WTC11 (cell line): Measurements from ENCODE around the gene TMEM141. TPM values are rescaled to one million over a fixed set of nuclear protein-coding genes. Genes with fewer than 3 reads are reported as not detected.

Source experiments
- ATAC-seq: fragments of 200-7000 bp; cut with Tn5 transposase; 2 replicates; pipeline ENCODE4 v1.10.0; 2021; ENCODE audit warnings: mild to moderate bottlenecking, moderate library complexity
- CTCF ChIA-PET: fragments of 300-600 bp; sonication (Branson Sonifier 250); formaldehyde crosslinking; loops from one replicate; lab custom pipeline; 2021; ENCODE audit warnings: antibody characterized with exemption; lab: Charles Lee
- POLR2A ChIA-PET: fragments of 350-600 bp; sonication (Branson Sonifier 250); formaldehyde crosslinking; loops from one replicate; lab custom pipeline; 2021; ENCODE audit warnings: antibody characterized with exemption; lab: Charles Lee
- DNase-seq: peaks from one replicate; pipeline ENCODE4 v3.0.0; 2021; ENCODE audit warnings: low spot score
- H3K27ac Mint-ChIP-seq: 2 replicates; pipeline ENCODE4 v1.8.0; 2021; ENCODE audit warnings: mixed read lengths
- H3K27me3 Mint-ChIP-seq: 2 replicates; pipeline ENCODE4 v1.8.0; 2021; ENCODE audit warnings: low read depth, mild to moderate bottlenecking, moderate library complexity, mixed read lengths
- H3K36me3 Mint-ChIP-seq: 2 replicates; pipeline ENCODE4 v1.8.0; 2021; ENCODE audit warnings: mixed read lengths
- H3K4me1 Mint-ChIP-seq: 2 replicates; pipeline ENCODE4 v1.8.0; 2022; ENCODE audit warnings: mixed read lengths
- H3K4me3 Mint-ChIP-seq: 2 replicates; pipeline ENCODE4 v1.8.0; 2021; ENCODE audit warnings: mild to moderate bottlenecking, moderate library complexity, mixed read lengths
- H3K9me3 Mint-ChIP-seq: 2 replicates; pipeline ENCODE4 v1.8.0; 2021; ENCODE audit warnings: mixed read lengths
- CREB1 ChIP-seq: sonication (generic); formaldehyde crosslinking; IDR thresholded peaks from 2 replicates; pipeline ENCODE4 v1.8.0; 2023; ENCODE audit warnings: mild to moderate bottlenecking, missing genetic modification reagents
- FOXK1 ChIP-seq: sonication (generic); formaldehyde crosslinking; IDR thresholded peaks from 2 replicates; pipeline ENCODE4 v1.8.0; 2022; ENCODE audit warnings: mild to moderate bottlenecking, moderate library complexity, missing genetic modification reagents
- HMGA2 ChIP-seq: fragments of 250-450 bp; sonication (Bioruptor Pico); IDR thresholded peaks from 2 replicates; pipeline ENCODE4 v1.4.0; 2021; ENCODE audit warnings: mild to moderate bottlenecking, moderate library complexity
- IRF2 ChIP-seq: sonication (generic); formaldehyde crosslinking; IDR thresholded peaks from 2 replicates; pipeline ENCODE4 v1.8.0; 2022; ENCODE audit warnings: low read depth, missing genetic modification reagents, borderline replicate concordance
- MYBL2 ChIP-seq: sonication (generic); formaldehyde crosslinking; IDR thresholded peaks from 2 replicates; pipeline ENCODE4 v1.8.1; 2023; ENCODE audit warnings: mild to moderate bottlenecking, moderate library complexity, missing genetic modification reagents
- NFYB ChIP-seq: sonication (generic); formaldehyde crosslinking; conservative IDR thresholded peaks from 2 replicates; pipeline ENCODE4 v1.8.0; 2022; ENCODE audit warnings: low read depth, missing genetic modification reagents
- NR1H2 ChIP-seq: sonication (generic); formaldehyde crosslinking; IDR thresholded peaks from 2 replicates; pipeline ENCODE4 v1.9.0; 2021; ENCODE audit warnings: mild to moderate bottlenecking, moderate library complexity, missing genetic modification reagents
- OVOL2 ChIP-seq: fragments of 250-450 bp; sonication (Bioruptor Pico); IDR thresholded peaks from 2 replicates; pipeline ENCODE4 v1.9.0; 2021; ENCODE audit warnings: mild to moderate bottlenecking, borderline replicate concordance
- PRRX2 ChIP-seq: fragments of 250-450 bp; sonication (Bioruptor Pico); IDR thresholded peaks from 2 replicates; pipeline ENCODE4 v1.8.0; 2021; ENCODE audit warnings: mild to moderate bottlenecking
- TEAD4 ChIP-seq: sonication (generic); formaldehyde crosslinking; IDR thresholded peaks from 2 replicates; pipeline ENCODE4 v1.8.0; 2022; ENCODE audit warnings: mild to moderate bottlenecking, missing genetic modification reagents
- total RNA-seq: library from RNA; stranded (reverse); gene quantifications from 3 replicates; pipeline ENCODE4 v1.2.3, GENCODE V29; 2021
- TF ChIP-seq, protein P1 (sequence below): sonication (generic); formaldehyde crosslinking; IDR thresholded peaks from 2 replicates; pipeline ENCODE4 v1.8.1; 2023; ENCODE audit warnings: mild to moderate bottlenecking, missing genetic modification reagents, borderline replicate concordance
- TF ChIP-seq, protein P2 (sequence below): sonication (generic); formaldehyde crosslinking; IDR thresholded peaks from 2 replicates; pipeline ENCODE4 v1.8.1; 2023; ENCODE audit warnings: mild to moderate bottlenecking, missing genetic modification reagents, moderate library complexity
- TF ChIP-seq, protein P3 (sequence below): sonication (generic); formaldehyde crosslinking; IDR thresholded peaks from 2 replicates; pipeline ENCODE4 v1.8.0; 2022; ENCODE audit warnings: mild to moderate bottlenecking, missing genetic modification reagents
- TF ChIP-seq, protein P4 (sequence below): sonication (generic); formaldehyde crosslinking; IDR thresholded peaks from 2 replicates; pipeline ENCODE4 v1.8.1; 2023; ENCODE audit warnings: mild to moderate bottlenecking, missing genetic modification reagents
- TF ChIP-seq, protein P5 (sequence below): sonication (generic); formaldehyde crosslinking; IDR thresholded peaks from 2 replicates; pipeline ENCODE4 v1.8.0; 2022; ENCODE audit warnings: mild to moderate bottlenecking, missing genetic modification reagents
- TF ChIP-seq, protein P6 (sequence below): sonication (generic); formaldehyde crosslinking; IDR thresholded peaks from 2 replicates; pipeline ENCODE4 v1.8.0; 2022; ENCODE audit warnings: missing genetic modification reagents
- TF ChIP-seq, protein P7 (sequence below): fragments of 250-450 bp; sonication (Bioruptor Pico); IDR thresholded peaks from 2 replicates; pipeline ENCODE4 v1.9.0; 2021; ENCODE audit warnings: moderate library complexity, mild to moderate bottlenecking, inconsistent platforms, borderline replicate concordance
- TF ChIP-seq, protein P8 (sequence below): sonication (generic); formaldehyde crosslinking; conservative IDR thresholded peaks from 2 replicates; pipeline ENCODE4 v1.8.1; 2022; ENCODE audit warnings: mild to moderate bottlenecking, missing genetic modification reagents
- TF ChIP-seq, protein P9 (sequence below): sonication (generic); formaldehyde crosslinking; IDR thresholded peaks from 2 replicates; pipeline ENCODE4 v1.8.0; 2023; ENCODE audit warnings: missing genetic modification reagents

TMEM141 gene
- total RNA-seq, 1 experiment from 2014 or later = 72.0 TPM

DNA sequence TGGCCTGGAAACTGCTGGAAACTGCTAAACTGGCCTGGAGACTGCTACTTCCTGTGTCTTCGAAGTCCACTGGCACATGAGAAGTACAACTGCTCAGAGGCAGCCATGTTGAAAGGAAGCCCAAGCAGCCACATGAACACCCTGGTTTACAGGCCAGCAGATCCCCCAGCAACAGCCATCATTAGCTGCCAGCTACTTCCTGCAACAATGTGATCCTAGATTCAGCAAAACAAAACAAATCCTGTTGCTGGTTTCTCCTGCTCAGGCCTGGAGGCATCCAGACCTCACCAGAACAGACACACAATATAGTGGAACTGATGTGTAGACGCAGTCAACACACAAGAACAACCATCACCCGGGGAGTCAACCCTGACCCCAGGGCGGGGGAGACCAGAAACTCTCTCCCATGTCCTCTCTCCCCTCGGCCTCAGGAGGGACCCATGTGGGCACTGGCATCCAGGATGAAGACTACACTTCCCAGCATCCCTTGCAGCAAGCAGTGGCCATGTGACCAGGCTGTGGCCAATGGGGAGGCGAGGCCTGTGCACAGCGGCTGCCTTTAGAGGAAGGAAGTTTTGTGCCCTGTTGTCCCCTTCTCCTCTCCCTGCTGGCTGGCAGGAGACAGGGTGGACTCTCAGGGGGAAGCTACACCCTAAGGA, 17.6 kb upstream of the TMEM141 start:
- peaks cover 21% of the 10 kb centered on the region for H3K9me3 Mint-ChIP-seq
- ChIA-PET CTCF (no interaction called here), POLR2A (no interaction called here)
- H3K4me1 Mint-ChIP-seq = peaks cover 5% of the 10 kb centered on the region; the same call in 1 of the 2 replicates
- ATAC-seq (peak; percentile 95), DNase-seq (peak; percentile 63)
- H3K27ac Mint-ChIP-seq = no peak overlapping the region
- no peak overlapping the region for H3K4me3 Mint-ChIP-seq
- peaks cover 11% of the 10 kb centered on the region for H3K36me3 Mint-ChIP-seq
- TF ChIP-seq, protein P1, sequence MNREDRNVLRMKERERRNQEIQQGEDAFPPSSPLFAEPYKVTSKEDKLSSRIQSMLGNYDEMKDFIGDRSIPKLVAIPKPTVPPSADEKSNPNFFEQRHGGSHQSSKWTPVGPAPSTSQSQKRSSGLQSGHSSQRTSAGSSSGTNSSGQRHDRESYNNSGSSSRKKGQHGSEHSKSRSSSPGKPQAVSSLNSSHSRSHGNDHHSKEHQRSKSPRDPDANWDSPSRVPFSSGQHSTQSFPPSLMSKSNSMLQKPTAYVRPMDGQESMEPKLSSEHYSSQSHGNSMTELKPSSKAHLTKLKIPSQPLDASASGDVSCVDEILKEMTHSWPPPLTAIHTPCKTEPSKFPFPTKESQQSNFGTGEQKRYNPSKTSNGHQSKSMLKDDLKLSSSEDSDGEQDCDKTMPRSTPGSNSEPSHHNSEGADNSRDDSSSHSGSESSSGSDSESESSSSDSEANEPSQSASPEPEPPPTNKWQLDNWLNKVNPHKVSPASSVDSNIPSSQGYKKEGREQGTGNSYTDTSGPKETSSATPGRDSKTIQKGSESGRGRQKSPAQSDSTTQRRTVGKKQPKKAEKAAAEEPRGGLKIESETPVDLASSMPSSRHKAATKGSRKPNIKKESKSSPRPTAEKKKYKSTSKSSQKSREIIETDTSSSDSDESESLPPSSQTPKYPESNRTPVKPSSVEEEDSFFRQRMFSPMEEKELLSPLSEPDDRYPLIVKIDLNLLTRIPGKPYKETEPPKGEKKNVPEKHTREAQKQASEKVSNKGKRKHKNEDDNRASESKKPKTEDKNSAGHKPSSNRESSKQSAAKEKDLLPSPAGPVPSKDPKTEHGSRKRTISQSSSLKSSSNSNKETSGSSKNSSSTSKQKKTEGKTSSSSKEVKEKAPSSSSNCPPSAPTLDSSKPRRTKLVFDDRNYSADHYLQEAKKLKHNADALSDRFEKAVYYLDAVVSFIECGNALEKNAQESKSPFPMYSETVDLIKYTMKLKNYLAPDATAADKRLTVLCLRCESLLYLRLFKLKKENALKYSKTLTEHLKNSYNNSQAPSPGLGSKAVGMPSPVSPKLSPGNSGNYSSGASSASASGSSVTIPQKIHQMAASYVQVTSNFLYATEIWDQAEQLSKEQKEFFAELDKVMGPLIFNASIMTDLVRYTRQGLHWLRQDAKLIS (CRISPR knock-in tag) = no peak
- no peak for TF ChIP-seq OVOL2 (CRISPR knock-in tag)
- TF ChIP-seq, protein P2, sequence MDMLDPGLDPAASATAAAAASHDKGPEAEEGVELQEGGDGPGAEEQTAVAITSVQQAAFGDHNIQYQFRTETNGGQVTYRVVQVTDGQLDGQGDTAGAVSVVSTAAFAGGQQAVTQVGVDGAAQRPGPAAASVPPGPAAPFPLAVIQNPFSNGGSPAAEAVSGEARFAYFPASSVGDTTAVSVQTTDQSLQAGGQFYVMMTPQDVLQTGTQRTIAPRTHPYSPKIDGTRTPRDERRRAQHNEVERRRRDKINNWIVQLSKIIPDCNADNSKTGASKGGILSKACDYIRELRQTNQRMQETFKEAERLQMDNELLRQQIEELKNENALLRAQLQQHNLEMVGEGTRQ = peak; percentile 98
- TF ChIP-seq, protein P3, sequence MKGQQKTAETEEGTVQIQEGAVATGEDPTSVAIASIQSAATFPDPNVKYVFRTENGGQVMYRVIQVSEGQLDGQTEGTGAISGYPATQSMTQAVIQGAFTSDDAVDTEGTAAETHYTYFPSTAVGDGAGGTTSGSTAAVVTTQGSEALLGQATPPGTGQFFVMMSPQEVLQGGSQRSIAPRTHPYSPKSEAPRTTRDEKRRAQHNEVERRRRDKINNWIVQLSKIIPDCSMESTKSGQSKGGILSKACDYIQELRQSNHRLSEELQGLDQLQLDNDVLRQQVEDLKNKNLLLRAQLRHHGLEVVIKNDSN (CRISPR knock-in tag) = peak; percentile 98
- TF ChIP-seq PRRX2 (CRISPR knock-in tag) = no peak
- TF ChIP-seq NFYB (CRISPR knock-in tag) = peak; percentile 92
- TF ChIP-seq MYBL2 (CRISPR knock-in tag) = no peak
- TF ChIP-seq, all 79 proteins: peak for 3
- peaks cover 20% of the 10 kb centered on the region for H3K27me3 Mint-ChIP-seq

DNA sequence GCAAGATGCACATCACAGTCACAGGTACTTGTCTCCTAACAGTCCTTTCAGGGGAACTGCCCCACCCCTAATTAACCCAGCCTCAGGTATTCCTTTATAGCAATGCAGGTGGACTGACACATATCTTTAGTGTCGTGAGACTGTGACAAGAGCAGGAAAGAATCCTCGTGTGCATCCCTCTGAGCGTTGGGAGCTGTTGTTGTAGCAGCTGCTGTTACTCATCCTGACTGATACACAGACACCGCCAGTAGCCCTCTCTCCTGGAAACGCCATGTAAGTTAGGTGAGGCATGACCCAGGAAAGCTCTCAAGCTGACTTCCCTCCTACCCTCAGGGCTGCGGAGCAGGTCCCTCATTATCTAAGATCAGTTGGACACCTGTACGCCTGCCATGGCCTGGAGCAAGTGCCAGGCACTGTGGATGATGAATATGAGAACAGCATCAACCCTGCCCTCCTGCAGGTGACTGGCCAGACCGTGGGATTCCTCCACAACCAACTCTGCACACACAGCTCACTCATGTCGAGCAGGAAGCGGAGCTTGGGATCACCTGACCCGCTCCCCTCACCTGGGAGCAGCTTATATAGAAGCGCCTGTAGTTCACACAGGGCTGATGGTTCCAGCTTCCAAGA, 16.6 kb upstream of the TMEM141 start:
- no peak overlapping the region for H3K4me3 Mint-ChIP-seq
- CTCF ChIA-PET = interaction anchor here (0.7 kb wide), 1 partner anchor 261 kb away, joined by 3 read pairs; no protein-coding TSS in a partner anchor
- H3K36me3 Mint-ChIP-seq = peaks cover 11% of the 10 kb centered on the region
- H3K27ac Mint-ChIP-seq = no peak overlapping the region
- POLR2A ChIA-PET = no interaction called here
- ATAC-seq = no peak
- DNase-seq = no peak
- TF ChIP-seq, protein P4, sequence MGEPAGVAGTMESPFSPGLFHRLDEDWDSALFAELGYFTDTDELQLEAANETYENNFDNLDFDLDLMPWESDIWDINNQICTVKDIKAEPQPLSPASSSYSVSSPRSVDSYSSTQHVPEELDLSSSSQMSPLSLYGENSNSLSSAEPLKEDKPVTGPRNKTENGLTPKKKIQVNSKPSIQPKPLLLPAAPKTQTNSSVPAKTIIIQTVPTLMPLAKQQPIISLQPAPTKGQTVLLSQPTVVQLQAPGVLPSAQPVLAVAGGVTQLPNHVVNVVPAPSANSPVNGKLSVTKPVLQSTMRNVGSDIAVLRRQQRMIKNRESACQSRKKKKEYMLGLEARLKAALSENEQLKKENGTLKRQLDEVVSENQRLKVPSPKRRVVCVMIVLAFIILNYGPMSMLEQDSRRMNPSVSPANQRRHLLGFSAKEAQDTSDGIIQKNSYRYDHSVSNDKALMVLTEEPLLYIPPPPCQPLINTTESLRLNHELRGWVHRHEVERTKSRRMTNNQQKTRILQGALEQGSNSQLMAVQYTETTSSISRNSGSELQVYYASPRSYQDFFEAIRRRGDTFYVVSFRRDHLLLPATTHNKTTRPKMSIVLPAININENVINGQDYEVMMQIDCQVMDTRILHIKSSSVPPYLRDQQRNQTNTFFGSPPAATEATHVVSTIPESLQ (CRISPR knock-in tag) = no peak
- TF ChIP-seq, protein P5, sequence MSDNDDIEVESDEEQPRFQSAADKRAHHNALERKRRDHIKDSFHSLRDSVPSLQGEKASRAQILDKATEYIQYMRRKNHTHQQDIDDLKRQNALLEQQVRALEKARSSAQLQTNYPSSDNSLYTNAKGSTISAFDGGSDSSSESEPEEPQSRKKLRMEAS (CRISPR knock-in tag) = no peak
- TF ChIP-seq CREB1 (CRISPR knock-in tag) = no peak
- TF ChIP-seq, protein P6, sequence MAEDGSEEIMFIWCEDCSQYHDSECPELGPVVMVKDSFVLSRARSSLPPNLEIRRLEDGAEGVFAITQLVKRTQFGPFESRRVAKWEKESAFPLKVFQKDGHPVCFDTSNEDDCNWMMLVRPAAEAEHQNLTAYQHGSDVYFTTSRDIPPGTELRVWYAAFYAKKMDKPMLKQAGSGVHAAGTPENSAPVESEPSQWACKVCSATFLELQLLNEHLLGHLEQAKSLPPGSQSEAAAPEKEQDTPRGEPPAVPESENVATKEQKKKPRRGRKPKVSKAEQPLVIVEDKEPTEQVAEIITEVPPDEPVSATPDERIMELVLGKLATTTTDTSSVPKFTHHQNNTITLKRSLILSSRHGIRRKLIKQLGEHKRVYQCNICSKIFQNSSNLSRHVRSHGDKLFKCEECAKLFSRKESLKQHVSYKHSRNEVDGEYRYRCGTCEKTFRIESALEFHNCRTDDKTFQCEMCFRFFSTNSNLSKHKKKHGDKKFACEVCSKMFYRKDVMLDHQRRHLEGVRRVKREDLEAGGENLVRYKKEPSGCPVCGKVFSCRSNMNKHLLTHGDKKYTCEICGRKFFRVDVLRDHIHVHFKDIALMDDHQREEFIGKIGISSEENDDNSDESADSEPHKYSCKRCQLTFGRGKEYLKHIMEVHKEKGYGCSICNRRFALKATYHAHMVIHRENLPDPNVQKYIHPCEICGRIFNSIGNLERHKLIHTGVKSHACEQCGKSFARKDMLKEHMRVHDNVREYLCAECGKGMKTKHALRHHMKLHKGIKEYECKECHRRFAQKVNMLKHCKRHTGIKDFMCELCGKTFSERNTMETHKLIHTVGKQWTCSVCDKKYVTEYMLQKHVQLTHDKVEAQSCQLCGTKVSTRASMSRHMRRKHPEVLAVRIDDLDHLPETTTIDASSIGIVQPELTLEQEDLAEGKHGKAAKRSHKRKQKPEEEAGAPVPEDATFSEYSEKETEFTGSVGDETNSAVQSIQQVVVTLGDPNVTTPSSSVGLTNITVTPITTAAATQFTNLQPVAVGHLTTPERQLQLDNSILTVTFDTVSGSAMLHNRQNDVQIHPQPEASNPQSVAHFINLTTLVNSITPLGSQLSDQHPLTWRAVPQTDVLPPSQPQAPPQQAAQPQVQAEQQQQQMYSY (CRISPR knock-in tag) = no peak
- TF ChIP-seq HMGA2 = no peak
- TF ChIP-seq NR1H2 = no peak
- TF ChIP-seq, protein P7, sequence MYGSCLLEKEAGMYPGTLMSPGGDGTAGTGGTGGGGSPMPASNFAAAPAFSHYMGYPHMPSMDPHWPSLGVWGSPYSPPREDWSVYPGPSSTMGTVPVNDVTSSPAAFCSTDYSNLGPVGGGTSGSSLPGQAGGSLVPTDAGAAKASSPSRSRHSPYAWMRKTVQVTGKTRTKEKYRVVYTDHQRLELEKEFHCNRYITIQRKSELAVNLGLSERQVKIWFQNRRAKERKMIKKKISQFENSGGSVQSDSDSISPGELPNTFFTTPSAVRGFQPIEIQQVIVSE (CRISPR knock-in tag) = no peak
- no peak for TF ChIP-seq TEAD4 (CRISPR knock-in tag)
- no peak for TF ChIP-seq NFYB (CRISPR knock-in tag)
- TF ChIP-seq, protein P8, sequence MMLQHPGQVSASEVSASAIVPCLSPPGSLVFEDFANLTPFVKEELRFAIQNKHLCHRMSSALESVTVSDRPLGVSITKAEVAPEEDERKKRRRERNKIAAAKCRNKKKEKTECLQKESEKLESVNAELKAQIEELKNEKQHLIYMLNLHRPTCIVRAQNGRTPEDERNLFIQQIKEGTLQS (CRISPR knock-in tag) = no peak
- TF ChIP-seq IRF2 (CRISPR knock-in tag) = no peak
- TF ChIP-seq FOXK1 = no peak
- TF ChIP-seq, protein P9, sequence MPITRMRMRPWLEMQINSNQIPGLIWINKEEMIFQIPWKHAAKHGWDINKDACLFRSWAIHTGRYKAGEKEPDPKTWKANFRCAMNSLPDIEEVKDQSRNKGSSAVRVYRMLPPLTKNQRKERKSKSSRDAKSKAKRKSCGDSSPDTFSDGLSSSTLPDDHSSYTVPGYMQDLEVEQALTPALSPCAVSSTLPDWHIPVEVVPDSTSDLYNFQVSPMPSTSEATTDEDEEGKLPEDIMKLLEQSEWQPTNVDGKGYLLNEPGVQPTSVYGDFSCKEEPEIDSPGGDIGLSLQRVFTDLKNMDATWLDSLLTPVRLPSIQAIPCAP (CRISPR knock-in tag) = no peak
- peaks cover 30% of the 10 kb centered on the region for H3K27me3 Mint-ChIP-seq
- H3K4me1 Mint-ChIP-seq = peaks cover 5% of the 10 kb centered on the region; the same call in 1 of the 2 replicates
- H3K9me3 Mint-ChIP-seq = peaks cover 28% of the 10 kb centered on the region
